Activated CD8-positive, alpha-beta memory T cell treated with anti-CD3 and anti-CD28 coated beads, Interleukin-2, amount 50 U/mL, for 48 hours (primary cell): Measurements from ENCODE around the gene GABRP.
"Not testable (repeated sequence)": the region's sequence is repeated elsewhere in the genome, so short reads cannot be mapped to it uniquely, and the experiment has no call there.

Source experiments
- DNase-seq: peaks from one replicate; pipeline ENCODE4 v3.0.0-alpha.2; 2020

GABRP gene

GRCh38 chr5:170795154-170795553, 11.6 kb downstream of the GABRP start:
- DNase-seq: no peak

GRCh38 chr5:170805666-170806065, 22.1 kb downstream of the GABRP start:
- no peak for DNase-seq

DNA sequence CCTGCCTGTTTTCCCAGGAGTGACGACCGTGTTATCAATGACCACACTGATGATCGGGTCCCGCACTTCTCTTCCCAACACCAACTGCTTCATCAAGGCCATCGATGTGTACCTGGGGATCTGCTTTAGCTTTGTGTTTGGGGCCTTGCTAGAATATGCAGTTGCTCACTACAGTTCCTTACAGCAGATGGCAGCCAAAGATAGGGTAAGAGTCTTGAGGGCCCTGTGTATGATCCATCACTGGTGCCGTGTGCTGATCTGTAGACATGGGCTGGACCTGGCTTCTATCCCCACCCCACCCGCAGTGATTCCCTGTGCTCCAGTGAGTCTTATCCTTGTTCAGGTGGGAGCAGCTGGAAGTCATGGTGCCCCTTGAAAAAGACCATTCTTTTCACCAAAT, 26.0 kb downstream of the GABRP start:
- no peak for DNase-seq

DNA sequence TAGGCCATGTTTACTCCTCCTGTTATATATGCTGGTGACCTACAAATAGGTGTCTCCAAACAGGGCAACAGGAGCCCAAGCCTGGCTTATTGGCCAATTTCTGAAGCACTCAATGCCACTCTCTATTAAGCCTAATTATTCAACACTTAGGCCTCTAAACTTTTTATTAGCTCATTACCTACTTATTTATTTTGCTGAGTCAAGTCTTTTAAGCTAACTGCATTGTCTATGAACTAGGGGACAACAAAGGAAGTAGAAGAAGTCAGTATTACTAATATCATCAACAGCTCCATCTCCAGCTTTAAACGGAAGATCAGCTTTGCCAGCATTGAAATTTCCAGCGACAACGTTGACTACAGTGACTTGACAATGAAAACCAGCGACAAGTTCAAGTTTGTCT, 28.2 kb downstream of the GABRP start:
- DNase-seq: no peak

- no peak for DNase-seq
Observed at GRCh38 chr5:170813231-170813630, 29.7 kb downstream of the GABRP start.

DNA sequence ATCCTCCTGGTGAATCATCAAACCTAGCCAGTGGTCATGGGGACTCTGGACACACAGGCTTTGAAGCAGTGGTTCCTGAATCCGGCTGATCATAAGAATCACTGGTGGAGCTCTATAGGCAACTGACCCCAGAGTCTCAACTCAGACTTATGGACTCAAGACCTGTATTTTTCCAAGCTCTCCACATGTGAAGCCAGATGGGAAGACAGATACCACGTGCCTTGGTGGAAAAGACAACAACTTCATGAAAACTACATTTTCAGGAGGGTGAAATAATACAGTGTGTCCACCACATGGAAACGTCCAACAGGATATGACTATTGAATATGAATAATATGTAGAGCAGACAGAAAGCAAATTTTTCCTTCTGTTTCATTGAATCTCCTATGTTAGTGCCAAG, 33.7 kb downstream of the GABRP start:
- no peak for DNase-seq

DNA sequence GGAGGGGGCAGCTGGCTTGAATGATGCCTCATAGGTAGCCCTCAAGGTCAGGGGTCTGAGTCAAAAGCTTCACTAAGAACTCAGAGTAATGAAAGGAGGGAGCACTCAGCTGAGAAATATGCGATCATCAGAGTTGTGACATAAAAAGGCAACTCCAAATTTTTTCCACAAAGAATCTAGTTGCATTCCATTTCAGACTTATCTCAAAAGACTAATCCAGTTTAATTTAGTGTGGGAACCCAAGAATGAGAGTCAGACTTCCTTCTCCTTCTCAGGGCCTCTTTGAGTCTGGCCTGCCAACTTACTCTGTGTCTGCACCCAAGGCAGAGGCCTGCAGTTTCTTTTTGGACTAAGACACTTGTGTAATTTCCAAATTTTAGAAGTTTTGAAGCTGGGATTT, 34.7 kb downstream of the GABRP start:
- no peak for DNase-seq

GRCh38 chr5:170819824-170820223, 36.3 kb downstream of the GABRP start:
- no peak for DNase-seq

DNA sequence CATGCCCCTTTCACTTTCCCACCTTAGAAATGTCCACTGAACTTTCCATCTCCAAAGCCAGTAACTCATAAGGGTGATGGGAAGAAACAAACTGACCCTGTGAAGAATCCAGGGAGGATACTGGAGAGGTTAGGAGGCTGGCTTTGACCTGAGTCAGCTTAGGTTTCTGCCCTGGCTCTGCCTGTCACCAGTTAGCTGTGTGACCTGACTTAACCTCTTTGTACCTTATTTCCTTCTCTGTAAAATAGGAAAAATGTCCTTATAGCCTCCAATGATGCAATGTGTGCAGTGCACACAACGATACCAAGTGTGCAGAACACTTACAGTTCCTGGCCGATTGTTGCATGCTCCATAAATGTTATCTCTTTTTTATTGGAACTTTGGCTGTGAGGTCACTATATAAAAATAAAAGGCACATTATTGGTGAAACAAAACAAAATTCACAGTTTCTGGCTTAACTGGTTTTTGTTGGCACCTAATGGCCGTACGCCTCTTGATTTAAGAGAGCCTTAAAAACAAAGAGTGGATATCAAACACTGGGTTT, 37.8 kb downstream of the GABRP start:
- no peak for DNase-seq

GRCh38 chr5:170826117-170826516, 42.6 kb downstream of the GABRP start:
- no peak for DNase-seq

DNA sequence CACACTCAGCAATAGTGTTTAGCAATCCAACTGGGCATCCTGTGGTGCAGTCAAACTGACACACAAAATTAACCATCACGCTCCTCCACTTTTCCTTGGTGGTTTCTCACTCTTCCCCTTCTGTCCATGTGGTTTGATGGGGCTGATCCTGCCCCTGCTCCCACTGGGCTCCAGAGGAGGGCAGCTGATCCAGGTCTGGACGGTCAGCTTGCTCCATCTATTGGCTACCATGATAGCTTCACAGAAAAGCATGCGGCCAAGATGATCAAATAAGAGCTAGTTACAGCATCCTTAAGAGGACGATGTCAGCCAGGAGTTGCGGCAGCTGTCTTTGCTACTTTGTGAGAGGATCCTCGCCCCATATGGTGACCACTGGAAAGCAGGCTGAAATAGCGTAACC, 48.7 kb downstream of the GABRP start:
- DNase-seq: no peak

DNA sequence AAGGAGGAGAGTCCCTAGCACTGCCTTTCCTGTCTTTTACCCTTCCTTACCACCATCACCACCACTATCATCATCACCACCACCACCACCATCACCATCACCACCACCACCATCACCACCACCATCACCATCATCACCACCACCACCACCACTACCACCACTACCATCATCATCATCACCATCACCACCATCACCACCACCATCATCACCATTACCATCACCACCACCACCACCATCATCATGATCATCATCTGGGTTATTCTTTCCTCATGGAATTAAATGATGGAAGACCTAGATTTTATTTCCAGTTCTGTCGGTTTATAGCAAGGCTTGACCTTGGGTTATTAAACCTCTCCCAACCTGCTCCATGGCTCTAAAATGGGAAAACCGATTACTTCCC, 50.5 kb downstream of the GABRP start:
- not testable (repeated sequence) for DNase-seq

GRCh38 chr5:170836226-170836625, 52.7 kb downstream of the GABRP start:
- no peak for DNase-seq

- no peak for DNase-seq
Observed at GRCh38 chr5:170843870-170844269, 60.3 kb downstream of the GABRP start.

DNA sequence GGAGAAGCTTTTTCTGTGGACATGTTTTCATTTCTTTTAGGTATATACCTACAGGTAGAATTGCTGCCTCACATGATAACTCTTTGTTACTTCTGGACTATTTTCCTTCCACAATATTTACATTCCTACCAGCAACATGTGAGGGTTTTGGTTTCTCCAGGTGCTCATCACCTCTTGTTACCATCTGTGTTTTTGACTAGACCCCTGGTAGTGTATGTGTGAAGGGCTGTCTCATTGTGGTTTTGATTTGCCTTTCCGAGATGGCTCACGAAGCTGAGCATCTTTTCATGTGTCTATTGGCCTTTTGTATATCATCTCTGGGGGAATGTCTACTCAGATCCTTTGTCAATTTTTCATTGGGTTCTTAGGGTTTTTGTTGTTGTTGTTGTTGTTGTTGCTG, 61.1 kb downstream of the GABRP start:
- DNase-seq: no peak

GRCh38 chr5:170846416-170846815, 62.9 kb downstream of the GABRP start:
- DNase-seq: no peak

DNA sequence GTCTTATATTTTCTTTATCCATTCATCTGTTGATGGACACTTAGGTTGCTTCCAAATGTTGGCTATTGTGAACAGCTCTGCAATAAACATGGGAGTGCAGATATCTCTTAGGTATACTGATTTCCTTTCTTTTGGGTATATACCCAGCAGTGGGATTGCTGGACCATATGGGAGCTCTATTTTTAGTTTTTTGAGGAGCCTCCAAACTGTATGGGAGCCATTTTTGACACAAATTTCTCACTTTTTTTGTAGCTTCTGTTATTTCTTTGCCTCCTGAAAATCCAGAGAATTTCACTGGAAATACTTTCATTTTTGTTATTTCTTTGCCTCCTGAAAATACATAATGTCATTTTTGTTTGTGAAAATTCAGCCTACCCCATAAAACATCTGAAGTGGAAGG, 63.3 kb downstream of the GABRP start:
- no peak for DNase-seq

DNA sequence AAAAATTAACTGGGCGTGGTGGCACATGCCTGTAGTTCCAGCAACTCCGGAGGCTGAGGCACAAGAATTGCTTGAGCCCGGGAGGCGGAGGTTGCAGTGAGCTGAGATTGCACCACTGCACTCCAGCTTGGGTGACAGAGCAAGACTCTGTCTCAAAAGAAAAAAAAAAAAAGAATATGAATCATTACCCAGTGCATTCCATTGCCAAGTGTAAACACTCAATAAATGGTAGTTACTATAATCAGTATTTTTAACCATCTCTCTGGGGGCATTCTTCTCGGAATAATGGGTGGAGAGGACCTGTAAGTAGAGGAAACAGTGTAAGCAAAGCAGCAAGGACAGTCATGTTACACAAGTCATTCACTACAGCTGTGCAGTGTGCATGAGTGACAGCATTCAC, 64.5 kb downstream of the GABRP start:
- no peak for DNase-seq

- no peak for DNase-seq
Observed at GRCh38 chr5:170849374-170849773, 65.8 kb downstream of the GABRP start.

GRCh38 chr5:170854566-170854965, 71.0 kb downstream of the GABRP start:
- no peak for DNase-seq

DNA sequence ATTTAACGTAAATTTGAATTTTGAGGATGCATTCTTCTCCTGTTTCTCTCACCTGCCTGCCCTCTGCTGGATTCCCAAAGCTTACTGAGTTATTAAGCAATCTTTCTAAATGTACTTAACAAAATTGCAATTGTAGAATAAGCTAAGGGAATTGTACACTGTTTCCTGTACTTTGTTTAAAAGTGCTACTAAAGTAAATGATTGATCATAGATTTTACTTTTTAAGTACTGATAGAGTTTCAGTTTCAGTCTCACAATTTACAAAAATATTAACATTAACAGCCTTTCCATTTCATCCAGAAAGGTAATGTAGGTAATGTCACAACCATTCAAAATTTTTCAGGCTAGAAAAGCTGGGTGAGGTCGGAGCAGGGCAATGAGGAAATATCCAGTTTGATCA, 73.5 kb downstream of the GABRP start:
- DNase-seq: no peak

- no peak for DNase-seq
Observed at GRCh38 chr5:170860415-170860814, 76.9 kb downstream of the GABRP start.

GRCh38 chr5:170860818-170861666, 77.5 kb downstream of the GABRP start:
- DNase-seq: no peak

- no peak for DNase-seq
Observed at GRCh38 chr5:170861667-170861916, 78.1 kb downstream of the GABRP start.
